Ovary (tissue), 9 donors: Measurements from ENCODE around the gene CASK. TPM values are rescaled to one million over a fixed set of nuclear protein-coding genes. Genes with fewer than 3 reads are reported as not detected.

Experiments used
- DNase-seq, 5 donors: peaks; one replicate each; pipeline ENCODE4 v3.0.0-alpha.2; 2019 to 2020
- H3K27ac ChIP-seq, 2 donors: fragments of 200-600 bp; one replicate each; pipeline versions ENCODE4 v1.5.1 to v1.8.0; 2019 to 2022
- H3K27me3 ChIP-seq: fragments of 200-600 bp; one replicate; pipeline ENCODE4 v1.8.0; 2022
- H3K36me3 ChIP-seq: fragments of 200-600 bp; sonication (generic); one replicate; pipeline ENCODE4 v1.5.1; 2019
- H3K4me1 ChIP-seq: one replicate; pipeline ENCODE4 v1.8.1; 2013; ENCODE audit warnings: mild to moderate bottlenecking, moderate library complexity; ENCODE audit not compliant: insufficient read depth
- H3K4me3 ChIP-seq: fragments of 200-600 bp; sonication (generic); one replicate; pipeline ENCODE4 v1.5.1; 2017
- H3K9me3 ChIP-seq, 2 donors: fragments of 200-600 bp in 1 of 2; sonication (generic) in 1 of 2; one replicate each; pipeline versions ENCODE4 v1.5.1 to v1.8.1; 2013 to 2019; ENCODE audit warnings: mild to moderate bottlenecking in 1 of 2, moderate library complexity in 1 of 2
- EP300 ChIP-seq: sonication (generic); formaldehyde crosslinking; IDR thresholded peaks from one replicate; pipeline ENCODE4 v1.6.1; 2017; ENCODE audit warnings: antibody characterized with exemption
- POLR2A ChIP-seq: fragments of 450-650 bp; IDR thresholded peaks from one replicate; pipeline ENCODE4 v1.6.1; 2017; ENCODE audit warnings: antibody characterized with exemption, mild to moderate bottlenecking, moderate library complexity
- WGBS, 3 donors: extraction: QIAGEN DNeasy Blood & Tissue Kit in 1 of 3; methylation state at CpG; one replicate each; pipeline versions ENCODE4 v1.1.5 to v1.1.7; 2013 to 2017; 5-methylcytosine and 5-hydroxymethylcytosine counted together
- intact Hi-C, 4 donors: fragments of 100-400 bp; cut with DNase I; formaldehyde crosslinking; loops; one replicate each; pipeline versions ENCODE4 v1.11.0 to v1.15.1; 2022 to 2023
- polyA plus RNA-seq, 2 donors: library from polyadenylated mRNA; stranded (reverse); fragments of 200-250 nt in 1 of 2; fragments of 350-450 nt in 1 of 2; fragmentation: Illumina TruSeq in 1 of 2; extraction: RNeasy Lipid Tissue Mini Kit (QIAGEN cat#74804) in 1 of 2; gene quantifications; one replicate each; pipeline ENCODE4 v1.2.3, GENCODE V29; 2013 to 2014
- total RNA-seq, 7 donors: library from RNA; depleted of rRNA in 2 of 7; stranded (reverse); fragments of >200 nt in 2 of 7; fragmentation: NEBNext Ultra II Directional in 3 of 7; extraction: Animal tissue kit (Norgen Biotek cat#: 25700) in 3 of 7; gene quantifications; one replicate each; pipeline versions ENCODE4 v1.1.0 to v1.2.4, GENCODE V29; 2016 to 2023
- TF ChIP-seq, protein P1 (sequence below), 3 donors: fragments of 450-650 bp in 2 of 3; fragments of 200-600 bp in 1 of 3; IDR thresholded peaks; one replicate each; pipeline versions ENCODE4 v1.5.1 to v1.8.0; 2016 to 2022; ENCODE audit warnings: antibody characterized with exemption in 3 of 3, mild to moderate bottlenecking in 1 of 3
- donor health status: DM: no; HTN: no; CAD: no; lungs with moderate emphysema.
- donor health status: DM: no; HTN: no; CAD: no.
- donor health status: Bipolar disorder and iron deficiency.
- donor health status: DM: yes; HTN: yes; CAD: no.
- donor health status: DM: no; HTN: no; CAD: no.
- donor health status: DM: yes; HTN: yes; CAD: no.

The CASK gene
- total and polyA plus RNA-seq, 9 donors, result 11.3 to 70.9 (median 36.8) TPM

DNA sequence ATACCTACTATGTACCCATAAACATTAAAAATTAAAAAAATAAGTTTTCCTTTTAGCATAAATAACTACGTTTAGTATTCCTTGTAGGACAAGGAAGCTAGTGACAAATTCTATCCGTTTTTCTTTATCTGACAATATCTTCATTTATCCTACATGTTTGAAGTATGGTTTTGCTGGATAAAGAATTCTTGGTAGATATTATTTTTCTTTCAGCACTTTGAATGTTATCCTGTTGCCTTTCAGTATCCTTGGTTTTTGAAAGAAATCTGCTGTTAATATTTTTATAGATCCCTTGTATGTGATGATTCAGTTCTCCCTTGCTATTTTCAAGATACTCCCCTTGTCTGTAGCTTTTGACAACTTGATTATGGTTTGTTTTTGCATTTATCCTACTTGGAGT lies 76.6 kb downstream of the CASK start:
- H3K36me3 ChIP-seq, result no peaks in the 10 kb centered on the region
- no peaks in the 10 kb centered on the region for H3K27me3 ChIP-seq
- TF ChIP-seq, protein P1, sequence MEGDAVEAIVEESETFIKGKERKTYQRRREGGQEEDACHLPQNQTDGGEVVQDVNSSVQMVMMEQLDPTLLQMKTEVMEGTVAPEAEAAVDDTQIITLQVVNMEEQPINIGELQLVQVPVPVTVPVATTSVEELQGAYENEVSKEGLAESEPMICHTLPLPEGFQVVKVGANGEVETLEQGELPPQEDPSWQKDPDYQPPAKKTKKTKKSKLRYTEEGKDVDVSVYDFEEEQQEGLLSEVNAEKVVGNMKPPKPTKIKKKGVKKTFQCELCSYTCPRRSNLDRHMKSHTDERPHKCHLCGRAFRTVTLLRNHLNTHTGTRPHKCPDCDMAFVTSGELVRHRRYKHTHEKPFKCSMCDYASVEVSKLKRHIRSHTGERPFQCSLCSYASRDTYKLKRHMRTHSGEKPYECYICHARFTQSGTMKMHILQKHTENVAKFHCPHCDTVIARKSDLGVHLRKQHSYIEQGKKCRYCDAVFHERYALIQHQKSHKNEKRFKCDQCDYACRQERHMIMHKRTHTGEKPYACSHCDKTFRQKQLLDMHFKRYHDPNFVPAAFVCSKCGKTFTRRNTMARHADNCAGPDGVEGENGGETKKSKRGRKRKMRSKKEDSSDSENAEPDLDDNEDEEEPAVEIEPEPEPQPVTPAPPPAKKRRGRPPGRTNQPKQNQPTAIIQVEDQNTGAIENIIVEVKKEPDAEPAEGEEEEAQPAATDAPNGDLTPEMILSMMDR (IDR thresholded peaks at IDR 0.05), result no peak
- TF ChIP-seq EP300 (no peak), POLR2A (no peak)
- intact Hi-C loops, result no loop called here
- no peak overlapping the region for H3K27ac ChIP-seq
- H3K9me3 ChIP-seq, result no peaks in the 10 kb centered on the region
- 63 to 77% (median 74%) methylated on average over 2 of the region's 2 CpGs for WGBS, 3 donors
- H3K4me1 ChIP-seq, result no peaks in the 10 kb centered on the region
- no peak overlapping the region for H3K4me3 ChIP-seq
- DNase-seq, result no peak

DNA sequence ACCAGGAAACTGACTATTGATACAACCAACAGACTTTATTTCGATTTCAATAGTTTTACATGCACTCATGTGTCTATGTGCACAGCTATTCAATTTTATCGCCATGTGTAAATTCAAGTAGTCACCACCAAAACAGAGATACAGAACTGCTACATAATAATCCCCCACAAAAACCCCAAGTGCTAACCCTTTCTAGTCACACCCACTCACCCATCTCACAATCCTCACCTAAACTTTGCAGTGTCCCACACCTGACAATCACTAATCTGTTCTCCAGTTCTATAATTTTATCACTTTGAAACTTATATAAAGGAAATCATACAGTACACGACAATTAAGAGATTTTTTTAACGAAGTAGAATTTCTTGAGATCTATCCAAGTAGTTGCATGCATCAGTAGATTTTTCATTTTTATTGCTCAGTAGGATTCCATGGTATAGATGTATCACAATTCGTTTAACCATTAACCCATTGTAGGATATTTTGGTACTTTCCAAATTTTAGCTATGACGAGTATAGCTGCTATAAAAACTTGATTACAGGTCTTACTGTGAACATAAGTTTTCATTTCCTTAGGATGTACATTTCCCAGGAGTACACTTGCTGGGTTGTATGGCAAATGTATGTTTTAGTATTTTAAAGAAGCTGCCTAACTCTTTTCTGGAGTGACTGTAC lies 85.9 kb downstream of the CASK start:
- TF ChIP-seq EP300 (no peak), POLR2A (no peak)
- TF ChIP-seq, protein P1 (IDR thresholded peaks at IDR 0.05), result no peak
- 69 to 71% (median 69%) methylated on average over 6 of the region's 6 CpGs for WGBS, 3 donors
- Histone ChIP-seq H3K4me1 (no peaks in the 10 kb centered on the region), H3K4me3 (no peak overlapping the region), H3K36me3 (no peaks in the 10 kb centered on the region), H3K27ac (no peak overlapping the region), H3K27me3 (no peaks in the 10 kb centered on the region), H3K9me3 (no peaks in the 10 kb centered on the region)
- DNase-seq, result no peak
- intact Hi-C loops, result no loop called here

DNA sequence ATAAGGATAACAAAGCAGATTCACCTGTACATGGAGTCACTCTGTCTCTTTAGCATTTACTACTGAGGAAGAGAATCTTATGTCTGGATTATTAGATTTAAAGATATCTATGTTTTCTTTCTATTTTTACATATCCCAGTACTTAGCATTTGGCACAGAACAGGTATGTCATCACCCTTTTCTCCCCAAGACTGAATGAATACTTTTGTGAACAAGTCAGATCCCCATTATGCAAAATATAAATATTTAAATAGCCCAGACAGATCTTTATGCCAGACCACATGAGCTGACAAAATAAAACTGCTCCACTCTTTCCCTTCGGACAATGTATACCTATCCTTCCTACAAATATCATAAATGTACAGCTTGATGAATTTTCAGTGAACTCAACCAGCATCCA lies 94.5 kb downstream of the CASK start:
- Histone ChIP-seq H3K36me3 (no peaks in the 10 kb centered on the region), H3K27ac (no peak overlapping the region), H3K4me3 (no peak overlapping the region), H3K27me3 (no peaks in the 10 kb centered on the region), H3K4me1 (no peaks in the 10 kb centered on the region), H3K9me3 (no peaks in the 10 kb centered on the region)
- DNase-seq, result no peak
- intact Hi-C loops, result no loop called here
- 76 to 90% (median 86%) methylated on average over 1 of the region's 1 CpG for WGBS, 3 donors
- TF ChIP-seq, protein P1 (IDR thresholded peaks at IDR 0.05), result no peak
- TF ChIP-seq POLR2A, result no peak
- TF ChIP-seq EP300, result no peak

DNA sequence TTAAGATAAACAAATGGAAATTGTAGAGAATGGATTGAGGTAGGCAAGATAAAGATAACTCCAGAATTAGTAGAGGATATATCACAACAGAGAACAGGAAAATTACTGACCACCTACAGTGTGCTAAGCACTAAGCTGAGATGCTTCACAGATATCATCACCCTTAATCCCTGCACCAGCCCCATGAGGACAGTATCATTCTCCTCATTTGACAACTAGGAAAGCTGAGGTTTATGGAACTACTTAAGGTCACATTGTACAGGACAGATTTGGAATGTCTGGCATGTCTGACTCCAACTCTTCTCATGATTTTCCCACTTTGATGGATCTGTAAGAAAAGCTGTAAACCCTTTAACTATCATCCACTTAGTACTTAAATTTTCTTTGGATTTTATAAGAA lies 95.5 kb downstream of the CASK start:
- Histone ChIP-seq H3K27ac (no peak overlapping the region), H3K4me3 (no peak overlapping the region), H3K9me3 (no peaks in the 10 kb centered on the region), H3K4me1 (no peaks in the 10 kb centered on the region), H3K36me3 (no peaks in the 10 kb centered on the region), H3K27me3 (no peaks in the 10 kb centered on the region)
- intact Hi-C loops, result no loop called here
- DNase-seq, result no peak
- TF ChIP-seq, protein P1 (IDR thresholded peaks at IDR 0.05), result no peak
- TF ChIP-seq EP300 (no peak), POLR2A (no peak)
